GM23248 (cell line): Measurements from ENCODE around the gene PLEKHS1. TPM values are rescaled to one million over a fixed set of nuclear protein-coding genes. Genes with fewer than 3 reads are reported as not detected.

Source experiments
- DNase-seq: peaks from one replicate; pipeline ENCODE4 v3.0.0-alpha.2; 2015
- H2AFZ ChIP-seq: fragments of 200-600 bp; sonication (generic); 2 replicates; pipeline ENCODE4 v1.6.1; 2016; ENCODE audit warnings: antibody characterized with exemption
- H3F3A ChIP-seq: fragments of 200-600 bp; sonication (generic); 2 replicates; pipeline ENCODE4 v1.6.1; 2016; ENCODE audit warnings: mild to moderate bottlenecking, antibody characterized with exemption, mixed run types; ENCODE audit not compliant: insufficient read depth
- H3K27ac ChIP-seq: fragments of 200-600 bp; sonication (generic); 2 replicates; pipeline ENCODE4 v1.5.1; 2016; ENCODE audit warnings: mild to moderate bottlenecking
- H3K27me3 ChIP-seq: fragments of 200-600 bp; sonication (generic); replicated peaks from 2 replicates; pipeline ENCODE4 v1.6.1; 2016; ENCODE audit warnings: mild to moderate bottlenecking; ENCODE audit not compliant: insufficient read depth
- H3K36me3 ChIP-seq: fragments of 200-600 bp; sonication (generic); 2 replicates; pipeline ENCODE4 v1.6.1; 2016; ENCODE audit warnings: low read depth, mild to moderate bottlenecking
- H3K4me1 ChIP-seq: fragments of 200-600 bp; sonication (generic); 2 replicates; pipeline ENCODE4 v1.6.1; 2016; ENCODE audit warnings: mild to moderate bottlenecking; ENCODE audit not compliant: insufficient read depth
- H3K4me2 ChIP-seq: fragments of 200-600 bp; sonication (generic); one replicate; pipeline ENCODE4 v1.6.1; 2016; ENCODE audit warnings: mild to moderate bottlenecking; ENCODE audit not compliant: unreplicated experiment
- H3K4me3 ChIP-seq: fragments of 200-600 bp; sonication (generic); 2 replicates; pipeline ENCODE4 v1.5.1; 2016; ENCODE audit warnings: mild to moderate bottlenecking
- H3K79me2 ChIP-seq: fragments of 200-600 bp; sonication (generic); 2 replicates; pipeline ENCODE4 v1.6.1; 2016; ENCODE audit warnings: mild to moderate bottlenecking; ENCODE audit not compliant: insufficient read depth
- H3K9ac ChIP-seq: fragments of 200-600 bp; sonication (generic); 2 replicates; pipeline ENCODE4 v1.6.1; 2016; ENCODE audit warnings: mild to moderate bottlenecking
- H3K9me2 ChIP-seq: fragments of 200-600 bp; sonication (generic); 2 replicates; pipeline ENCODE4 v1.6.1; 2016; ENCODE audit warnings: mixed run types, mild to moderate bottlenecking, moderate library complexity; ENCODE audit not compliant: insufficient read depth
- H3K9me3 ChIP-seq: fragments of 200-600 bp; sonication (generic); one replicate; pipeline ENCODE4 v1.6.1; 2017; ENCODE audit warnings: low read depth
- H4K20me1 ChIP-seq: fragments of 200-600 bp; sonication (generic); 2 replicates; pipeline ENCODE4 v1.6.0; 2016; ENCODE audit not compliant: insufficient read depth
- EZH2 ChIP-seq: fragments of 200-600 bp; sonication (generic); IDR thresholded peaks from 2 replicates; pipeline ENCODE4 v1.6.1; 2018; ENCODE audit warnings: antibody characterized with exemption, mild to moderate bottlenecking; ENCODE audit not compliant: insufficient read depth, poor library complexity, severe bottlenecking
- EZH2phosphoT487 ChIP-seq: fragments of 200-600 bp; sonication (generic); IDR thresholded peaks from 2 replicates; pipeline ENCODE4 v1.6.1; 2018; ENCODE audit warnings: antibody characterized with exemption, moderate library complexity, mild to moderate bottlenecking, low read depth; ENCODE audit not compliant: insufficient read depth
- WGBS, 2 experiments: methylation state at CpG; one replicate each; pipeline ENCODE4 v1.1.6; 2015 to 2017; ENCODE audit warnings: low lambda C conversion rate in 2 of 2, low coverage in 1 of 2; ENCODE audit errors: missing lambda C conversion rate in 2 of 2; 5-methylcytosine and 5-hydroxymethylcytosine counted together
- in situ Hi-C: fragments of 300-500 bp; cut with MboI; formaldehyde crosslinking; loops from 2 replicates; pipeline ENCODE4 v1.15.0; 2020
- polyA plus RNA-seq: library from polyadenylated mRNA; unstranded; fragments of >200 nt; fragmentation: Nextera tagmentation; extraction: Ambion mirVana; gene quantifications from 2 replicates; pipeline ENCODE4 v1.2.1, GENCODE V29; 2016
- total RNA-seq: library from RNA; depleted of rRNA; stranded (reverse); fragments of >200 nt; shearing (Covaris generic); gene quantifications from 2 replicates; pipeline ENCODE4 v1.2.3, GENCODE V29; 2014

PLEKHS1 gene
- total and polyA plus RNA-seq, 2 experiments from 2014 or later, result not detected

DNA sequence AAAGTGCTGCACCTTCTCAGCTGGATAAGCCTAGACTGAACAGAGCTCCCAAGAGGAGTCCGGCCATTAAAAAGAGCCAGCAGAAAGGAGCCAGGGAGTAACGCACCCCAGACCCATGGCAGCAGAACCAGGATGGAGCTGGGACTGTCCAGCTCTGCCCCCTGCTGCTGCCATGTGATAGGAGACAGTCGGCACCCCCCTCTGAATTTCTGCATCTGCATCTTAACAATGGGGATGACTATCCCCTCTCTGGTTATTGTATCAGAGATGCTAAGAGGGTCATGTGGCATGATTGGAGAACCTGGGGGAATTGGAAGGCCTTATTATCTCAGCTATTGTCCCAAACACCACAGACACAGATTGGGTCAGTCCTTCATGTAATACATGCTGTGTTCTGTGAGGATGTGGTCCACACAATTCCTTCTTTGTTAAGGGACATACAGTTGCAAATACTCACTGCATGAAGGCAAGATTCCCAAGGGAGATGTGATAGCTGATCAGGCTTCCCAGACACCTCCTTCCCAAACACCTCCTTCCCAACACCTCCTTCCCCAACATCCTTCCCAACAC, 29.3 kb downstream of the PLEKHS1 start:
- Histone ChIP-seq H3K4me2 (no peak overlapping the region), H3K4me1 (peaks cover 6% of the 10 kb centered on the region; the same call in 1 of the 2 replicates), H3K27ac (no peak overlapping the region), H3K9ac (no peak overlapping the region), H3F3A (no peaks in the 10 kb centered on the region), H3K4me3 (no peak overlapping the region), H3K36me3 (no peaks in the 10 kb centered on the region), H3K9me3 (no peaks in the 10 kb centered on the region), H4K20me1 (no peaks in the 10 kb centered on the region), H3K27me3 (peaks cover 37% of the 10 kb centered on the region), H2AFZ (no peak overlapping the region), H3K9me2 (no peaks in the 10 kb centered on the region), H3K79me2 (no peaks in the 10 kb centered on the region)
- no peak for TF ChIP-seq EZH2
- TF ChIP-seq EZH2phosphoT487, result no peak
- DNase-seq, result no peak
- in situ Hi-C loops, result no loop called here
- 82 to 93% methylated on average over 3 of the region's 3 CpGs for WGBS, 2 experiments

- 56 to 59% methylated on average over 14 of the region's 14 CpGs for WGBS, 2 experiments
- no peak for DNase-seq
- no peaks in the 10 kb centered on the region for H4K20me1 ChIP-seq
- no peak overlapping the region for H3K27ac ChIP-seq
- H3K4me2 ChIP-seq, result no peak overlapping the region
- H3F3A ChIP-seq, result no peaks in the 10 kb centered on the region
- no peak overlapping the region for H3K9ac ChIP-seq
- no peaks in the 10 kb centered on the region for H3K79me2 ChIP-seq
- H3K4me3 ChIP-seq, result no peak overlapping the region
- H2AFZ ChIP-seq, result no peak overlapping the region
- no peaks in the 10 kb centered on the region for H3K9me2 ChIP-seq
- H3K27me3 ChIP-seq, result peaks cover 29% of the 10 kb centered on the region
- H3K9me3 ChIP-seq, result no peaks in the 10 kb centered on the region
- no peak for TF ChIP-seq EZH2
- TF ChIP-seq EZH2phosphoT487, result no peak
- in situ Hi-C loops, result no loop called here
- no peaks in the 10 kb centered on the region for H3K36me3 ChIP-seq
- H3K4me1 ChIP-seq, result peaks cover 6% of the 10 kb centered on the region; the same call in 1 of the 2 replicates
Observed at GRCh38 chr10:113782367-113782766, 30.9 kb downstream of the PLEKHS1 start.

DNA sequence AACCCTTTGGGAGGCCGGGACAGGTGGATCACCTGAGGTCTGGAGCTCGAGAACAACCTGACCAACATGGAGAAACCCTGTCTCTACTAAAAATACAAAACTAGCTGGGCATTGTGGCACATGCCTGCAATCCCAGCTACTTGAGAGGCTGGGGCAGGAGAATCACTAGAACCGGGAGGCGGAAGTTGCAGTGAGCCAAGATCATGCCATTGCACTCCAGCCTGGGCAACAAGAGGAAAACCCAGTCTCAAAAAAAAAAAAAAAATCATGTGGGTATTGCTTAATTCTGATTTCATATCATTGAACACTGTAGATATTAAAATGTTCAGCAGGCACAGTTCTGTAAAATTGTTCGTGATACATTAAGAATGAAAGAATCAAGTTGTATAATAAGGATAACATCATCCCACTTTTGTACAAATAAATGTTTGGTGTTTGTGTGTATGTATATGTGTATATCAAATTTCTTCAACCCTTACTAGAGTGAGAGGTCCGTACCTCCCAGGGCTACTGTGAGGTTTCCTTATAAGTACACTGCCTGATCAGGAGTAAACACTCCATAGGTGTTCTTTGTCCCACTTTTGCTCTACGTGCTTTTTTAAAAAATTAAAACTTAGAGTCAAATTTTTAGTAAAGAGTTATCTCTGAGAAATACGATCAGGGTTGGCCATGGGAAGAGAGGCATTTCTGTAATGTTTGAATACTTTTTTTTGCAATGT, 31.7 kb downstream of the PLEKHS1 start:
- peaks cover 3% of the 10 kb centered on the region; the same call in 1 of the 2 replicates for H3K4me1 ChIP-seq
- no peaks in the 10 kb centered on the region for H4K20me1 ChIP-seq
- H3K27ac ChIP-seq, result no peak overlapping the region
- H2AFZ ChIP-seq, result no peak overlapping the region
- H3K4me2 ChIP-seq, result no peak overlapping the region
- WGBS, 2 experiments, result 81 to 84% methylated on average over 8 of the region's 8 CpGs
- no peaks in the 10 kb centered on the region for H3K9me2 ChIP-seq
- in situ Hi-C loops, result no loop called here
- TF ChIP-seq EZH2phosphoT487, result no peak
- TF ChIP-seq EZH2, result no peak
- H3F3A ChIP-seq, result no peaks in the 10 kb centered on the region
- no peaks in the 10 kb centered on the region for H3K79me2 ChIP-seq
- no peak for DNase-seq
- no peaks in the 10 kb centered on the region for H3K36me3 ChIP-seq
- H3K9ac ChIP-seq, result no peak overlapping the region
- peaks cover 29% of the 10 kb centered on the region for H3K27me3 ChIP-seq
- no peak overlapping the region for H3K4me3 ChIP-seq
- no peaks in the 10 kb centered on the region for H3K9me3 ChIP-seq

DNA sequence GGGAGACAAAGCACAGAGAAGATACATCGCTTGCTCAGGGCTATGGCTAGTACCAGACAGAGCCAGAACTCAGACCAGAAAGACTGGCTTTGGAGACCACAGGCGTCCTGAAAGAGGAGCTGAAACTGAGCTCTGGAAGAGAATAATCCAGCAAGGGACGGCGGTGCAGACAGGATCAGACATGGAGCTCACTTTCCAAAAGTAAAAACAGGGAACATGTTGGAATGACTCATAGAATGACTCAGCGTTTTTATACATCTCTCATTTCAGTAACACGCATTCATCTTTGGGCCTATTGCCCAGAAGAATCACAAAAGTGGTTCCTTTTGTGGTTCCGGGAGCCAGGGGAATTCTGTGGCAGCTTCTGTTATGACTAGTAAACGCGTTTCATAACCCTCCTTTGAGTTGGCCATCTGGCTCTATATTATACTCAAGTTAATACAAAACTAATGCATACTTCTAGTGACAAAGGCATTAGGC, 37.2 kb downstream of the PLEKHS1 start:
- in situ Hi-C loops, result no loop called here
- Histone ChIP-seq H3K79me2 (no peaks in the 10 kb centered on the region), H3K27ac (0 out of 2 replicates have a peak overlapping the region, but pooled peaks have one; percentile 17), H3K9me2 (no peaks in the 10 kb centered on the region), H3K4me3 (no peak overlapping the region), H3K4me1 (peaks cover 4% of the 10 kb centered on the region; the same call in 1 of the 2 replicates), H3K36me3 (no peaks in the 10 kb centered on the region), H3F3A (peaks cover 7% of the 10 kb centered on the region), H4K20me1 (no peaks in the 10 kb centered on the region), H2AFZ (no peak overlapping the region), H3K9ac (no peak overlapping the region), H3K27me3 (peaks cover 18% of the 10 kb centered on the region), H3K4me2 (no peak overlapping the region), H3K9me3 (no peaks in the 10 kb centered on the region)
- TF ChIP-seq EZH2, result no peak
- 0 out of 2 replicates have a peak, but pooled peaks have one; percentile 62 for TF ChIP-seq EZH2phosphoT487
- 13 to 15% methylated on average over 9 of the region's 9 CpGs for WGBS, 2 experiments
- DNase-seq, result peak; percentile 98
